Ovary (tissue), 9 donors: Measurements from ENCODE around the gene ZNF273. TPM values are rescaled to one million over a fixed set of nuclear protein-coding genes. Genes with fewer than 3 reads are reported as not detected.

Source experiments
- DNase-seq, 5 donors: peaks; one replicate each; pipeline ENCODE4 v3.0.0-alpha.2; 2019 to 2020
- H3K27ac ChIP-seq, 2 donors: fragments of 200-600 bp; one replicate each; pipeline versions ENCODE4 v1.5.1 to v1.8.0; 2019 to 2022
- H3K27me3 ChIP-seq: fragments of 200-600 bp; one replicate; pipeline ENCODE4 v1.8.0; 2022
- H3K36me3 ChIP-seq: fragments of 200-600 bp; sonication (generic); one replicate; pipeline ENCODE4 v1.5.1; 2019
- H3K4me1 ChIP-seq: one replicate; pipeline ENCODE4 v1.8.1; 2013; ENCODE audit warnings: mild to moderate bottlenecking, moderate library complexity; ENCODE audit not compliant: insufficient read depth
- H3K4me3 ChIP-seq: fragments of 200-600 bp; sonication (generic); one replicate; pipeline ENCODE4 v1.5.1; 2017
- H3K9me3 ChIP-seq, 2 donors: fragments of 200-600 bp in 1 of 2; sonication (generic) in 1 of 2; one replicate each; pipeline versions ENCODE4 v1.5.1 to v1.8.1; 2013 to 2019; ENCODE audit warnings: mild to moderate bottlenecking in 1 of 2, moderate library complexity in 1 of 2
- CTCF ChIP-seq, 3 donors: fragments of 450-650 bp in 2 of 3; fragments of 200-600 bp in 1 of 3; IDR thresholded peaks; one replicate each; pipeline versions ENCODE4 v1.5.1 to v1.8.0; 2016 to 2022; ENCODE audit warnings: antibody characterized with exemption in 3 of 3, mild to moderate bottlenecking in 1 of 3
- EP300 ChIP-seq: sonication (generic); formaldehyde crosslinking; IDR thresholded peaks from one replicate; pipeline ENCODE4 v1.6.1; 2017; ENCODE audit warnings: antibody characterized with exemption
- POLR2A ChIP-seq: fragments of 450-650 bp; IDR thresholded peaks from one replicate; pipeline ENCODE4 v1.6.1; 2017; ENCODE audit warnings: antibody characterized with exemption, mild to moderate bottlenecking, moderate library complexity
- WGBS, 3 donors: extraction: QIAGEN DNeasy Blood & Tissue Kit in 1 of 3; methylation state at CpG; one replicate each; pipeline versions ENCODE4 v1.1.5 to v1.1.7; 2013 to 2017; 5-methylcytosine and 5-hydroxymethylcytosine counted together
- intact Hi-C, 4 donors: fragments of 100-400 bp; cut with DNase I; formaldehyde crosslinking; loops; one replicate each; pipeline versions ENCODE4 v1.11.0 to v1.15.1; 2022 to 2023
- polyA plus RNA-seq, 2 donors: library from polyadenylated mRNA; stranded (reverse); fragments of 200-250 nt in 1 of 2; fragments of 350-450 nt in 1 of 2; fragmentation: Illumina TruSeq in 1 of 2; extraction: RNeasy Lipid Tissue Mini Kit (QIAGEN cat#74804) in 1 of 2; gene quantifications; one replicate each; pipeline ENCODE4 v1.2.3, GENCODE V29; 2013 to 2014
- total RNA-seq, 7 donors: library from RNA; depleted of rRNA in 2 of 7; stranded (reverse); fragments of >200 nt in 2 of 7; fragmentation: NEBNext Ultra II Directional in 3 of 7; extraction: Animal tissue kit (Norgen Biotek cat#: 25700) in 3 of 7; gene quantifications; one replicate each; pipeline versions ENCODE4 v1.1.0 to v1.2.4, GENCODE V29; 2016 to 2023
- donor health status: DM: no; HTN: no; CAD: no; lungs with moderate emphysema.
- donor health status: DM: no; HTN: no; CAD: no.
- donor health status: Bipolar disorder and iron deficiency.
- donor health status: DM: yes; HTN: yes; CAD: no.
- donor health status: DM: no; HTN: no; CAD: no.
- donor health status: DM: yes; HTN: yes; CAD: no.

Gene ZNF273
- total and polyA plus RNA-seq, 9 donors = 4.4 to 13.0 (median 6.6) TPM

DNA sequence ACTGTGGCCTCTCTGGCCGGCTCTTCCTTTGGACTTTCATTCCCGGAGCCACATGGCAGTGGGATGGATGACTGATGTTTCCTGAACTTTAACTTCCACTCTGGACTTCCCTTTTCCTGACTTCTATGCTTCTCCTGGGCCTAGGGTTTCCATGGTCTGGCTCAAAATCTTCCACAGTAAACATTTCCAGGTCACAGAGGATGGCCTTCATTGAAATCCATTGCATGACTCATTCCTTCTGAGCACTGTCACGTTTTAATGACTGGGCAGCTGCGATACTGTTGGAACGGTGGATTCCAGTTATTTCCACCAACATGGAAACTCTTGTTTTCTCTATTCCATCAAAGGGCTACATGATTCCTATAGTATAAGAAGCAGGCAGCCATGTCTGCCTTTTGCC lies 24.4 kb upstream of the ZNF273 start:
- intact Hi-C loops = no loop called here
- Histone ChIP-seq H3K4me3 (no peak overlapping the region), H3K27me3 (no peaks in the 10 kb centered on the region), H3K36me3 (no peaks in the 10 kb centered on the region), H3K27ac (no peak overlapping the region), H3K9me3 (no peaks in the 10 kb centered on the region), H3K4me1 (no peaks in the 10 kb centered on the region)
- WGBS, 3 donors = 69 to 93% (median 89%) methylated on average over 5 of the region's 5 CpGs
- TF ChIP-seq POLR2A (no peak), EP300 (no peak), CTCF (IDR thresholded peaks at IDR 0.05) (no peak)
- DNase-seq = no peak

GRCh38 chr7:64879086-64879730 lies 23.9 kb upstream of the ZNF273 start:
- TF ChIP-seq CTCF (IDR thresholded peaks at IDR 0.05) = no peak
- no peak for TF ChIP-seq EP300
- TF ChIP-seq POLR2A = no peak
- H3K27me3 ChIP-seq = no peaks in the 10 kb centered on the region
- no peak for DNase-seq
- no peaks in the 10 kb centered on the region for H3K4me1 ChIP-seq
- H3K9me3 ChIP-seq = no peaks in the 10 kb centered on the region
- 80 to 88% (median 81%) methylated on average over 9 of the region's 9 CpGs for WGBS, 3 donors
- intact Hi-C loops = no loop called here
- no peak overlapping the region for H3K4me3 ChIP-seq
- no peak overlapping the region for H3K27ac ChIP-seq
- H3K36me3 ChIP-seq = no peaks in the 10 kb centered on the region

GRCh38 chr7:64879800-64880199 lies 23.3 kb upstream of the ZNF273 start:
- WGBS, 3 donors = 94 to 96% (median 94%) methylated on average over 17 of the region's 17 CpGs
- H3K4me1 ChIP-seq = no peaks in the 10 kb centered on the region
- no peak for DNase-seq
- no peak for TF ChIP-seq CTCF (IDR thresholded peaks at IDR 0.05)
- TF ChIP-seq POLR2A = no peak
- TF ChIP-seq EP300 = no peak
- H3K9me3 ChIP-seq = no peaks in the 10 kb centered on the region
- intact Hi-C loops = no loop called here
- H3K27ac ChIP-seq = no peak overlapping the region
- no peak overlapping the region for H3K4me3 ChIP-seq
- H3K36me3 ChIP-seq = no peaks in the 10 kb centered on the region
- no peaks in the 10 kb centered on the region for H3K27me3 ChIP-seq

DNA sequence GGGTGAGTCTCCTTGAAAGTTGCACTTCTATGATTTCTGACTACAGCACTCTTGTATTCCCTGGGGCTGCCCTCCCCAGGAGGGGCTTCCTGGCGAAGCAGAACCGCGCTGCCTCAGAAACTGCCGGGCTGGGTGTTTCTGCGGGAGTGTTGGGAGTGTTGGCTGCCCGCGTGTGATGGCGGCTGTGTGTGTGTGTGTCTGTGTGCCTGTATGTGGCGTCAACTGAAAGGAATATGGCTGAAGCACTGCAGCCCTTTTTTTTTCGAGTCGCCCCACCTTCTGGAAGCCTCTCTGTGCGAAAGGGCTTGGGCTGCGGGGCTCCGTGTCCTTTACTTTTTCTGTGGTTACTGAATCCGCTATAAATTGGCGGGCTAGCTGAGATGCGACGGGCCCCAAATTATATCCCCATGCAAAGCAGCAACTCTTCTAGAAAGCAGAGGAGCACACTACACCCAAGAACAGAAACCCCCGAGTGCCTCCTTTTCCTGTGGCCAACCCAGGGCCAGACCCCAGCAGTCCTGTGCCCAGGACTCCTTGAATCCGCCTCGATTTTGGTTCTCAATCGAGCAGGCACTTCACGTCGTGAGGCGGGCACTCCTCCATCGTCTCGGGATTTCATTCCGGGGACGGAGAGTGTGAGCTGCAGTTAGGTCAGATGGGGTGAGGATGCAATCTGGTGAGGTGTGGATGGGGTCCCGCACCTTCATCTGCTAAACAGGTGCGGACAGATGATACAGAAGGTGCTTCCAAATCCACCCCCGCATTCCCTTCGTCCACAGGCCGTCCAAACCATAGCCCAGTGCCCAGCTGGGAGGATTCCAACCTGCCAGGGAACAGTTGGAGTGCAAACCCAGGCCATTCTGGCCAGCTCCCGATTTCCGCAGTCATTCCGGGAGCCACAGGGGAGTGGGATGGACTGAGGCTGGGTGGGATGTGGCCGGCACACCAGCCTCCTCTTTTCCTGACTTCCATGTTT lies 22.5 kb upstream of the ZNF273 start:
- no peak overlapping the region for H3K27ac ChIP-seq
- intact Hi-C loops = no loop called here

More for the DNA sequence above, 22.5 kb upstream of the ZNF273 start:
- WGBS, 3 donors = 94 to 96% (median 96%) methylated on average over 38 of the region's 38 CpGs
- Histone ChIP-seq H3K9me3 (no peaks in the 10 kb centered on the region), H3K4me1 (no peaks in the 10 kb centered on the region), H3K36me3 (no peaks in the 10 kb centered on the region), H3K4me3 (no peak overlapping the region), H3K27me3 (no peaks in the 10 kb centered on the region)
- DNase-seq = no peak
- no peak for TF ChIP-seq POLR2A
- no peak for TF ChIP-seq CTCF (IDR thresholded peaks at IDR 0.05)
- TF ChIP-seq EP300 = no peak
